Activated gamma-delta T cell (primary cell): ENCODE results near the gene DCHS2.

Source experiments
- DNase-seq: peaks from one replicate; lab custom pipeline; 2025; lab: John Stamatoyannopoulos, UW

Gene DCHS2

GRCh38 chr4:154390324-154390723 is 101.3 kb downstream of the DCHS2 start:
- DNase-seq, result no peak

- no peak for DNase-seq
Observed at GRCh38 chr4:154389148-154389547, 102.5 kb downstream of the DCHS2 start.

- no peak for DNase-seq
Observed at GRCh38 chr4:154384012-154384411, 107.6 kb downstream of the DCHS2 start.

GRCh38 chr4:154376486-154376885 is 115.1 kb downstream of the DCHS2 start:
- no peak for DNase-seq

- no peak for DNase-seq
Observed at GRCh38 chr4:154368060-154368459, 123.5 kb downstream of the DCHS2 start.

GRCh38 chr4:154367659-154368058 is 123.9 kb downstream of the DCHS2 start:
- no peak for DNase-seq

GRCh38 chr4:154366956-154367355 is 124.6 kb downstream of the DCHS2 start:
- DNase-seq, result no peak

GRCh38 chr4:154364066-154364845 is 127.3 kb downstream of the DCHS2 start:
- no peak for DNase-seq

GRCh38 chr4:154361450-154361849 is 130.1 kb downstream of the DCHS2 start:
- DNase-seq, result no peak

- DNase-seq, result no peak
Observed at GRCh38 chr4:154360491-154360890, 131.1 kb downstream of the DCHS2 start.

GRCh38 chr4:154354883-154355282 is 136.7 kb downstream of the DCHS2 start:
- no peak for DNase-seq

GRCh38 chr4:154349829-154350228 is 141.8 kb downstream of the DCHS2 start:
- no peak for DNase-seq

GRCh38 chr4:154348657-154349056 is 142.9 kb downstream of the DCHS2 start:
- DNase-seq, result no peak

GRCh38 chr4:154345359-154345758 is 146.2 kb downstream of the DCHS2 start:
- DNase-seq, result no peak

- DNase-seq, result no peak
Observed at GRCh38 chr4:154344686-154345085, 146.9 kb downstream of the DCHS2 start.

GRCh38 chr4:154343651-154344050 is 147.9 kb downstream of the DCHS2 start:
- DNase-seq, result no peak

GRCh38 chr4:154341448-154341847 is 150.2 kb downstream of the DCHS2 start:
- DNase-seq, result no peak

- no peak for DNase-seq
Observed at GRCh38 chr4:154335588-154335987, 156.0 kb downstream of the DCHS2 start.

GRCh38 chr4:154332681-154333421 is 158.7 kb downstream of the DCHS2 start:
- peak; percentile 8 for DNase-seq

GRCh38 chr4:154329939-154330338 is 161.7 kb downstream of the DCHS2 start:
- DNase-seq, result no peak

GRCh38 chr4:154329268-154329868 is 162.2 kb downstream of the DCHS2 start:
- no peak for DNase-seq

- DNase-seq, result no peak
Observed at GRCh38 chr4:154328030-154328429, 163.6 kb downstream of the DCHS2 start.

- no peak for DNase-seq
Observed at GRCh38 chr4:154320521-154320920, 171.1 kb downstream of the DCHS2 start.
